Pulmonary artery endothelial cell (primary cell): Measurements from ENCODE around the gene EVC2. TPM values are rescaled to one million over a fixed set of nuclear protein-coding genes. Genes with fewer than 3 reads are reported as not detected.

Experiments used
- DNase-seq: peaks from one replicate; pipeline ENCODE4 v3.0.0-alpha.2; 2011; ENCODE audit warnings: low read depth, low spot score
- total RNA-seq: library from RNA; depleted of rRNA; stranded (reverse); fragments of >200 nt; gene quantifications from 2 replicates; pipeline ENCODE4 v1.2.3, GENCODE V29; 2014

The EVC2 gene, protein sequence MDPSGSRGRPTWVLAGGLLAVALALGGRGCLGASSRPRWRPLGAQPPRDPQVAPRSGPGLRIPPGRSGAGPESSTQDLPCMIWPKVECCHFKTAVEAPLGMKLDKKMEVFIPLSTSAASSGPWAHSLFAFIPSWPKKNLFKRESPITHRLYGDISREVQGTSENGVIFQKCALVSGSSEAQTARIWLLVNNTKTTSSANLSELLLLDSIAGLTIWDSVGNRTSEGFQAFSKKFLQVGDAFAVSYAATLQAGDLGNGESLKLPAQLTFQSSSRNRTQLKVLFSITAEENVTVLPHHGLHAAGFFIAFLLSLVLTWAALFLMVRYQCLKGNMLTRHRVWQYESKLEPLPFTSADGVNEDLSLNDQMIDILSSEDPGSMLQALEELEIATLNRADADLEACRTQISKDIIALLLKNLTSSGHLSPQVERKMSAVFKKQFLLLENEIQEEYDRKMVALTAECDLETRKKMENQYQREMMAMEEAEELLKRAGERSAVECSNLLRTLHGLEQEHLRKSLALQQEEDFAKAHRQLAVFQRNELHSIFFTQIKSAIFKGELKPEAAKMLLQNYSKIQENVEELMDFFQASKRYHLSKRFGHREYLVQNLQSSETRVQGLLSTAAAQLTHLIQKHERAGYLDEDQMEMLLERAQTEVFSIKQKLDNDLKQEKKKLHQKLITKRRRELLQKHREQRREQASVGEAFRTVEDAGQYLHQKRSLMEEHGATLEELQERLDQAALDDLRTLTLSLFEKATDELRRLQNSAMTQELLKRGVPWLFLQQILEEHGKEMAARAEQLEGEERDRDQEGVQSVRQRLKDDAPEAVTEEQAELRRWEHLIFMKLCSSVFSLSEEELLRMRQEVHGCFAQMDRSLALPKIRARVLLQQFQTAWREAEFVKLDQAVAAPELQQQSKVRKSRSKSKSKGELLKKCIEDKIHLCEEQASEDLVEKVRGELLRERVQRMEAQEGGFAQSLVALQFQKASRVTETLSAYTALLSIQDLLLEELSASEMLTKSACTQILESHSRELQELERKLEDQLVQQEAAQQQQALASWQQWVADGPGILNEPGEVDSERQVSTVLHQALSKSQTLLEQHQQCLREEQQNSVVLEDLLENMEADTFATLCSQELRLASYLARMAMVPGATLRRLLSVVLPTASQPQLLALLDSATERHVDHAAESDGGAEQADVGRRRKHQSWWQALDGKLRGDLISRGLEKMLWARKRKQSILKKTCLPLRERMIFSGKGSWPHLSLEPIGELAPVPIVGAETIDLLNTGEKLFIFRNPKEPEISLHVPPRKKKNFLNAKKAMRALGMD
- total RNA-seq, result 9.3 and 12.1 TPM in 2 replicates

DNA sequence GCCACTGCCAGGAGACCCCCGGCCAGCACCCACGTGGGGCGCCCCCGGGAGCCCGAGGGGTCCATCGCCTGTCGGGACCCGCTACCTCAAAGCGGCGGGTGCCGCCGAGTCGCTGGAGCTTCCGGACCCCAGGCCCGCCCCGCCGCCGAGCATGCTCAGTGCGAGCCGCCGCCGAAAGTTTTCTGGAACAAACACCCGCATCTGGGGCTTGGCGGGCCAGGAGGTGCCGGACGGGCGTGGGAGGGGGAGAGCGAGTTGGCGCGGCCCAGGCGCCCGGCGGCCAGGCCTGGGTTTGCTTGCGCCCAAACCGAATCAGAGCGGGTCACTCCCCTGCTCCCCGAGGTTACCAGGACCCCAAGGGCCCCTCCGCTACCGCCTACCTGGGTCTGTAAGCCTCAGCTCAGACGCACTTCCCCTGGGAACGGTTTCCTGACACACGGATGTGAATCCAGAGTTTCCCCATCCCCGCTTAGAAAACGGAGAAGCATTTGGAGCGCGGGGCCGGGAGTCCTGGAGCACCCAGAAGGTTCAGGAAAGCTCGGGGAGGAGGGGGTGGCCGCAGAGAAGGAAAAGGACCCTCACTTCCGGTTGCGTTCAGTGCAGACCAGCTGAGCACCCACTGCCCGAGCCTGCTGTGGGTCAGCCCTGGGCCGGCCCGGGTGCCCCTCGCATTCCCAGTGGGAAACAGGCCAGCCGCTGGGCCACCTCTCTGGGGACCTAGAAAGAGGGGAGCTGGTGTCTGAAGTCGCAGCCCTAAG is at the start of gene EVC2:
EVC2 (minus strand) TSS at position 111 of the 758 bp plus-strand sequence; CDS start at position 65, 46 bp downstream.
- DNase-seq, result no peak

DNA sequence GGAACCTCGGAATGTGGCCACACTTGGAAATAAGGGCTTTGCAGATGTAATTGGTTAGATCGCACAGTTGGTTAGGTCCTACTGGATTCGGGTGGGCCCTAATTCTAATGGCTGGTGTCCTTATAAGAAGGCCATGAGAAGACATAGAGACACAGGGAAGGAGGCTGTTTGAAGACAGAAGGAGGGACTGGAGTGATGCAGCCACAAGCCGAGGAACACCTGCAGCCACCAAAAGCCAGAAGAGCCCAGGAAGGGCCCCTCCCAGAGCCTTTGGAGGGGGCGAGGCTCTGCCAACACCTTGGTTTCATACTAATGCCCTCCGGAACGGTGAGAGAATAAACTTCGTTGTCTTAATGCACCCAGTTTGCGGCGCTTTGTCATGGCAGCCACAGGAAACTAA is 49.6 kb upstream of the EVC2 start:
- DNase-seq, result no peak

DNA sequence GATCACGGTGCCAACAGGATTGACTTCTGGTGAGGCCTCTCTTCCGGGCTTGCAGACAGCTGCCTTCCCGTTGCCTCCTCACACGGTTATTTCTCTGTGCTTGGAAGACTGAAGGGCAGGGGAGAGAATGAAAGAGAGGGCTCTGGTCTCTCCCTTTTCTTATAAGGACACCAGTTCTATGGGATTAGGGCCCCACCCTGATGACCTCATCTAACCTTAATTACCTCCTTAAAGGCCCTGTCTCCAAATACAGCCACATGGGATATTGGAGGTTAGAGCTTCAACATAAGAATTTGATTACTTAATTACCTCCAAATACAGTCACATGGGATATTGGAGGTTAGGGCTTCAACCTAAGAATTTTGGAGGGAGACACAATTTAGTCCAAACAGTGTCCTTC is 49.2 kb upstream of the EVC2 start:
- no peak for DNase-seq

DNA sequence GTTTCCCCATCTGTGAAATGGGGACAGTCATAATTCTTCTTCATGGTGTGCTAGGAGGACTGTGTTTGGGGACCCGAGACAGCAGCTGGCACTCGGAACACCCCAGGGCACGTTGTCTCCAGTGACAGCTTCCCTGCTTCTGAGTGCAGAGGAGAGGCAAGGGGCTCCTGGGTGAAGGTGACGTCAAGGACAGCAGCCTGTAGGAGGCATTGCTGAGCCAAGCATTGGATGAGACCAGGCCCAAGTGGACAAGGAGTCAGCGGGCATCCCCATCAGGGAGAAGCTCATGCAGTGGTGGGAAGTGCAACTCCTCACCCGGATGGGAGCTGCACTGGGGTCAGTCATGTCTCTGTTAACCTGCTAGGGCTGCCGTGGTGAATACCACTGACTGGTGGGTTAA is 48.7 kb upstream of the EVC2 start:
- DNase-seq, result no peak

DNA sequence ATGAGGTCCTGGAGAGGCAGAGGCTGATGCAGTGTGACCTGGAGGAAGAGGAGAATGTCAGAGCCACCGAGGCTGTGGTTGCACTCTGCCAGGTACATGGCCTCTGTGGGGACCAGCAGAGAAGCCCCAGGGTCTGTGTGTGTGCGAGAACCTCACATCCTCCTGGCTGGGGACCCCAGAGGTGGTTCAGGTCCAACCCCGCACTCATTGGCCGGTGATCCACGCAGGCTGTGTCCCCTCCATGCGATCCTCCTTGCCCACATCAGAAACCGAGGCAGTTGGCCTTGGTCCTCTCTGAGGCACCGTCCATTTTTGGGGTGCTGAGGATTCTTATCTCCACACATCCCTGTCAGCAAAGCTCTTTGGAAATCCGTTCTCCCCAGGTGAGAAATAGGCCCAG is 47.9 kb upstream of the EVC2 start:
- DNase-seq, result no peak

DNA sequence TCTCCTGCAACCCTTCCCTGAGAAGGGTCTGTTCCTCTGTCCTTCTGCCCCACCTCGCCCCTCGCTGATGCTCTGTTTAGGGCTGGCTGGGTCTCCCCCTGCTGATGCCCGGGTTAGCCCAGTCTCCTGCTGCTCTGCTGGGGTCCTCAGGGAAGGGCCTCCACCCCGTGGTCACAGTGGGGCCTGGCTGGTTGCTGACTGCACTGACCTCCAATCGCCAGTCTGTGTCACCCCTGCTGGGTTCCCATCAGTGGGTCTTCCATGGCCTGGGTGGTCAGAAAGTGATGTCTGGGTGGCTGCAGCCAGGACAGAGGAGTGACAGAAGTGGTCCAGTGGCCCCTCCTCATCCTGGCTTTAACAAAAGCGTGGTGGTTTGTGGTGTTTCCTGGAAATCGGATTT is 47.3 kb upstream of the EVC2 start:
- DNase-seq, result no peak

DNA sequence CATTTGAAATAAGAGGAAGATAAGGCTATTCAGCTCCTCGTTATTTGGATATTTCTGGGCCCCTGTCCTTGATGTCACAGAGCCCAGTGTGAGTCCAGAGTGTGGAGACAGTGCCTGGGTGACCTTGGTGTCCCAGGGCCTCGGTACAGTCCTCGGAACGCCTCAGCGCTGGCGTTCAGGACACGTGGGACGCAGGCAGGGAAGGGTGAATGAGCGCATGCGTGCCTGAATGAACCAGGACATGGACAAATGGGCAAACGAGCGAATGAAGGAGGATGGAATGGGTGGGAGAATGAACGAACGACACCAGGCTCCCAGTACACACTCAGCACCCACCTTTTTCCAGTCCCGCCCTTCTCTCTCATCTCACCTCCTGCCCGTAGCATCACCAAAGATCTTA is 46.8 kb upstream of the EVC2 start:
- no peak for DNase-seq

DNA sequence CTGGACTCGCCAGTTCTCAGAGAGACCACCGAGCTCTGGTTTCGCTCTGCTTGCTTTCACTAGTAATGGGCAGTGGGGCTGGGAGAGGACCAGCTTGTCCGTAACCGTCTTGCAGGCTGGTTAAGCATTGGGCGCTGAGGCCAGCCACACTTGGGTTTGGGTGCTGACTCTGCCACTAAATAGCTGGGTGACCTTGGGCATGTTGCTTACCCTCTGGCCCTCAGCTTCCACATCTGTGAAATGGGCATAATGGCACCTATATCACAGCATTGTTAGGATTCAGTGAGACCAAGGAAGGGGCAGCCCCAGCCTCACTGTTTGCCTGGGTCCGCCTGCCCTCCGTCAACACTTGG is 46.1 kb upstream of the EVC2 start:
- no peak for DNase-seq

DNA sequence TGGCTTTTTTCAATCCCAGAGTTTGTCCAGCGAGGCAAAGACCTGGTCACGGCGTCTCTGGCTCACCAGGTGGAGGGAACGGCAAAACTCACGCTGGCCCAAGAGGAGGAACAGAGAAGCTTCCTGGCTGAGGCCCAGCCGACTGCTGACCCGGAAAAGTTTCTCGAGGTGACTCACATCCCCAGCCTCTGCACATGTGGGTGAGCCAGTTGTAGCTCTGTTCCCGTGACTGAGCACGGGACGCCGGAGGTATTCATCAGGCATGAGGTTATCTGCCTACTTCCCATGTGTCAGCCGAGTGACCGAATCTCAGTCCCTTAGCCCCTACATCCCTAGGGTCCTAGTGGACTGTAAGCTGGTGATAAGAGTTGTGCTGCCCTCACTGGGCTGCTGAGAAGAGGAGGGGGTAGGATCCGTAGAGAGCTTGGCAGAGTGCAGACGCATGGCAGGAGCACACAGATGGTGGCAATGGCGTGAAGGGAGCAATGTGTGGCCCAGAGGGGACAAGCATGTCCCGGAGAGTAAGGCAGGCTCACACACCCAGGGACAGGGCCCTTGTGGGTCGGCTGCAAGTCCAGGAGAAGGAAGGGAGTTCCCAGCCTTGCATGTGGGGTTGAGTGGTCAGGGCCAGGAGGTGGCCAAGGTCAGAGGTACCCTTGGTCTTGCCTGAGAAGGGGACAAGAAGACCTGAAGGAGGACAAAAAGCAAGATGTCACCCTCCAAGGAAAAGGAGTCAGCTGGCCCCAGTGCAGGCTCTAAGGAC is 45.6 kb upstream of the EVC2 start:
- DNase-seq, result peak; percentile 92

DNA sequence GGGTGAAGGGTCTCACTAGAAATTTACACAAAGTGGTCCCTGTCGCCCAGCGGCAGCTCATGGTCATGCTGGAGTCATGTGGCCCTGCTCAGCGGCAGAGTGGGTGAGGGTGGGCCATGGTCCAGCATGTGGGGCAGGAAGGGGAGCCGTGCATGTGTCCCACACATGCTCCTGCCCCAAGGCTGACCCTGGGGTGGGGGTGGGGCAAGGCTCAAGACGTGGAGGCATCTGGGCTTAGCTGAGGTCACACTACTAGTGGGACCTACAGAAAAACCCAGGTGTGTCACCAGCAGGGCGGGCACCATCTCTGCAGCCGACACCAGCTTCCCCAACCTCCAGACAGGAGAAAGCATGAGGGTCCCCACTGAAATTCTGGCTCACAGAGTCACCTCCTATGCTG is 45.0 kb upstream of the EVC2 start:
- no peak for DNase-seq

DNA sequence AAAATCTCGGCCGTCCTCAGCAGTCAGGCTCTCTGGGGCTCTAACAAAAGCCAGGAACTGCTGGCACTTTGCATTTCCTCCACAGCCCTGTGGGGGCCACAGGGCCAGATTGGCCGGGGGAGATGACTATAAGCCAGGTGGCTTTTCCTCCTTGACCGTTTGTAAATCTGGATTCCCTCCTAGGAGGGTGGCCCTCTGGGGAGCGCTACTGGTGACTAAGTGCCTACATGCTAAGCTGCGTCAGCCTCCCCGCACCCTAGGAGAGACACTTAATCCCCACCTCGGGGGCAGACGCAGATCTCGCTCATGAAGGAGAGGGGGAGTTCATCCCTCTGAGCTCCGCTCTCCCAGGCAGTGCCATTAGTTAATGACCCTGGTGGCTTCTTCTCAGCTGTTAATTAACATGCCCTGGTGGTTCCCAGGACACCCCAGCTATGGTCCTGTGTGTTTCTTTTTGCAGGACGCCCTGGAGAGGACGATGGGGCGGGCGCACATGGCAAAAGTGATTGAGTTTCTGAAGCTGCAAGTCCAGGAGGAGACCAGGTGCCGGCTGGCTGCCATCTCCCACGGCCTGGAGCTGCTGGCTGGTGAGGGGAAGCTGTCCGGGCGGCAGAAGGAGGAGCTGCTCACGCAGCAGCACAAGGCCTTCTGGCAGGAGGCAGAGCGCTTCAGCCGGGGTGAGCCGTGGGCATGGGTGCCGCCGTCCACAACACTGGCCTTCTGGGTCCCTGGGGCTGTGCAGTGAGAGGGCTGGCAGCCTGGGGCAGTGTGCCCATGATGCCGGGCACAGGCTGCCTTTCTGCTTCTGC is 44.2 kb upstream of the EVC2 start:
- no peak for DNase-seq

DNA sequence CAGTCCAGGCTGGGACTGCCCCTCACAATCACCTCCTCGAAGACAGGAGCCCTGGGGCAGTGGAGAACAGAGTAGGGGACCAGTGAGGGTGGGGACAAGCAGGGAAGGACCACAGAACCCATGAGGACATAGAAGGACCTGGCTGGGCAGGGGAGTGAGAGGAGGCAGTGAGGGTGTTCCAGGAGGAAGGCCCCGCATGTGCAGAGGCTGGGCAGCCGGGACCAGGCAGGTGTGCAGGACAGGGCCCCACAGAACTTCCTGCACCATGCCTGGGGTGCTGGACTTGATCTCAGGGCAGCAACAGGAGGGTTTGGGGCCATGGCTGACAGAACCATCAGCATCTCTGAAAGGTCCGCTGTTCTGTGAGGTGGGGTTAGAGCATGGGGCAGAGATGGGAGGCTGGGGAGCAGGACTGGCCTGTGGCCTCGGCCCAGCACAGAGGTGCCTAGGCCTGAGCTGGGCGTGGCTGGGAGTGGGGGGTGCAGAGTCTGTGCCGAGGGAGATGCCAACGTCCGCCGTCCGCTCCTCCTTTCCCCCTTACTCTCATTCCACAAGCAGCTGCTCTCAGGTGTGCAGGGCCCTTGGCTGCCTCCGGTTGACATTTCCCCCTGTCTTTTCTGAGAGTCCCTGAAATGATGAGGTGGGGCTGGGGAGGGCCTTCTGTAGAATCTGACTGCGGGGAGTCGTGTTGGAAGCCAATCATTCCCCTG is 43.5 kb upstream of the EVC2 start:
- DNase-seq, result no peak

DNA sequence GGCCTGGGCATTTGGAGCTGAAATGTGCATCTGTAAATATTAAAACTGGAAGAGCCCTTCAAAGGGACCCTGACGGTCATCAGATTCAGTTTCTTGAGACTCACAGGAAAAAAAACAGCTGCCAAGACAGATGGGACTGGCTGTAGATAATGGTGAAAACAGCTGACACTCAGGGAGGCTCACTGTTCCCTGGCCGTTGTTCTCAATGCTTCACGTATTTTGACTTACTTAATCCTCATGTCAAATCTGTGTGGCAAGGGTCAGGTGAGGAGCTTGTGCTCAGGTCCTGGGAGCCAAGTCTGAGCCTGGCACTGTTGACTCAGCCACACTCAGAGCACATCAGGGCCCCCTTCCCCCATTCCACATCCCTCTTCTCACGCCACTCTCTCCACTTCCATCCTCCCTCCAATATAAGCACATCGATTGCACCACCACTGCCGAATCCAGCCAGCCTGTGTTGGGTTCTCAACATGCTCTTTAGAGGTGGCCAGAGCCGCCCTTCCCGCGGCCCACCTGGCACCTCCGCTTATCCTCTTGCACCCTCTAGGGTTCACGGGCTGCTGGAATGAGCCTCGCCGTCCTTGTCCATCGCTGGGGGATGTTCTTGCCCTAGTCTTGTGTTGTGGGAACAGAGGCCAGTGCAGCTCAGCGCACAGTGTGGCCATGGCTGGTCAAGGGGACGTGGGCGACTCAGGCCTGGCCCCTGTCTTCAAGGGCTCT is 42.7 kb upstream of the EVC2 start:
- DNase-seq, result no peak

DNA sequence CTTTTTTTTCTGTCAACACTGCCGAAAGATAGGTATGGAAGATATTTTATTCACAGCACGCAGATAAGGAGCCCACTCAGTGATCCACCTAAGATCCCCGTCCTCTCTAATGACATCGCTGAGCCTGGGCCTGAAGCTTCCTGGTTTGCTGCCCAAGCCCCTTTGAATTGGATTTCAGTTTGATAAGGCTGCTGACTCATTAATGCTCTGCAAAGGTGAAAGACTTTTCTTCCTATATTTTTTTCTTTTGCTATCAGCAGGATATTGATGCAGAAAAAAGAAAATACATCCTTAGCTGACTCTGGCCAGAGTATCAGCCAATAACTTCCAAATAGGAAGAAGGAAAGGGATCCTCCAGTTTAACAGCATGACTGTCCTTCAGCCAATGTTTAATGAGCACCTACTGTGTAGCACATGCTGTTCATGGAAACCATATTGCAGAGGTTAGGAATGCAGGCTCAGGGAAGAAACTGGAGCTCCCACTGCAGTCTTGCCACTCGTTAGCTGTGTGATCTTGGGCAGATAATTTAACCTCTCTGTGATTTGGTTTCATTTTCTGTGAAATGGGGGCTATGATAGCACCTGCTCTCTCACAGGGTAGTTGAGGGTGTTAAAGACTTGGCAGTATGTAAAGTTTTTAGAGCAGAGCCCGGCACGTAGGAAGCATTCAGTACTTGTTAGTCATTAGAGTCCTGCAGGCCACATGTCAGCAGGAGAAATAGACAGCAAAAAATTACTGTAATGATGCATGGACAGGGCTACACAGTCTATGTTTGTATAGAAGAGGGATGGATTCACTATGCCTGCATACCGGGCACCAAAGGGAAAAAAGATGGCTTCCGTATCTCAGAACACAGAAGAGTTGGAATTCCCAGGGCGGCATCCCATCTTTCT is 41.9 kb upstream of the EVC2 start:
- no peak for DNase-seq

DNA sequence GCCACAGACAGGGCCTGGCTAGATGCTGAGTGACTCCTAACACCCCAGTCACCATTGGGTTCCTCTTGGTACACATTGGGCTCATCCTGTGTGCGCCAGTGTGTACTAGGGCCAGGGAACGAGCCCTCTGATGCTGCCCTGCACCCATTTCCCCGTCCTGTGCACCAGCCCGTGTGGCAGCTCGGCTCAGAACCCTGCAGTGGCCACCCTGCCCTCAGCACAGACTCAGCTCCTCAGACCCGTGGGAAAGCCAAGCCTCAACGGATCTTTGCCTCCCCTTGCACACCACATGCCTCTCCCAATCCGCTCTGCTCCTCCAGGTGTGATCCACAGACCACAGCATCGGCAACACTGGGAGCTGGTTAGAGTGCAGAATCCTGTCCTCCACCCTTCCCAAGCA is 41.2 kb upstream of the EVC2 start:
- DNase-seq, result no peak

DNA sequence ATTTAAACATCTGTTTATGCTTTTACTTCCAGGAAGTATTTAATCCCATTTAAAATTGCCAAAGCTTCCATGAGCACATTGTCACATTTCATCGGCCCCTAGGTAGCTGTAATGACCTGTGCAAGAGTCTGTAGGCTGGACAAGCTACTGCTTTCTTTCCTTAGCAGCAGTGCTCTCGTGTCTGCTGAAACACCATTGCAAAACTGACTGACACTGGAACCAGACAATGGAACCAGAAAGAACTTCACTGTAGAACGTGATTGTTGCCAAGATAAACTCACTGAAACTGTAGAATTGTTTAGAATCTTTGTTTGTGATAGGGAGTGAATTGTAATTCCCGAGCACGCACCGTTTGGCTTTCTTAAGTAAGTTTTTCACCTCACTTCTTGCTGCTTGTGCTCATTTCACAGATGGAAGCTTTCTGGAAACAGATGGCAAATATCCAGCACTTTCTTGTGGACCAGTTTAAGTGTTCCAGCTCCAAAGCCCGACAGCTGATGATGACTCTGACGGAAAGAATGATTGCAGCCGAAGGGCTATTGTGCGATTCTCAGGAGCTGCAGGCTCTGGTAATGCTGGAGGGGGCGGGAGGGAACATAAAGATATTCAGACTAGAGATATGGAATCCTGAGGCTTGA is 39.5 kb upstream of the EVC2 start:
- peak; percentile 86 for DNase-seq
